ENCODE measurements around the gene C9orf78.
"Not testable (repeated sequence)": the region's sequence is repeated elsewhere in the genome, so short reads cannot be mapped to it uniquely, and the experiment has no call there.

C9orf78 gene

DNA sequence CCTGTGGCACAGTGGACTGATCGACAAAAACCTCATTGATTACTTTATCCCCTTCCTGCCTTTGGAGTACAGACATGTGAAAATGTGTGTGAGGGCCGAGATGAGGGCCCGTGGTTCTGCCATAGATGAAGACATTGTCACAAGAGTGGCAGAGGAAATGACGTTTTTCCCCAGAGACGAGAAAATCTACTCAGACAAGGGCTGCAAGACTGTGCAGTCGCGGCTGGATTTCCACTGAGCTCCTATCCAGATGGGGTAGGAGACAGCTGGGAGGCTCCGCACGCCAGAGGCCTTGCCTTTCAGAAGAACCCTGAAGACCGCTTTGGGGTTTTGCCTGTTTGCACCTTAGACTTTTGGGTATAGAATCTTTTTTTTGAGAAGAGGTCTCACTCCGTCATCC lies 25.7 kb downstream of the C9orf78 start:
- no peak for DNase-seq

DNA sequence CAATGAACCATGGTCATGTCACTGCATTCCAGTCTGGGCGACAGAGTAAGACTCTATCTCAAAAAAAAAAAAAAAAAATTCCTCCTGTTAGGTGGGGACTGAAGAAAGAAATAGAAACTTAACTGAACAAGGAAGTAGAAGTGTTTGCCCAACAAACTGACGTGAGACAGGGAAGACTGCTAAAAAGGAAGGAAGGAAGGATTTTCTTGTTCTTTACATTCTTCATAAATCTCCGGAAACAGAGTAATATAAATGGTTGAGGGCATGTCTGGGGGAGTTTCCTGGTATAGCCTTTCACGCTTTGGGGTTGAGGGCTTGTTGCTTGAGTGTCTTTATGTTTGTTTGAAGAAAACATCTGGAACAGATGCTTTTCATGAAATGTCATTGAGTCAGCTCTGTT lies 29.0 kb downstream of the C9orf78 start:
- no peak for DNase-seq

GRCh38 chr9:129803676-129804060 lies 31.4 kb downstream of the C9orf78 start:
- no peak for DNase-seq

DNA sequence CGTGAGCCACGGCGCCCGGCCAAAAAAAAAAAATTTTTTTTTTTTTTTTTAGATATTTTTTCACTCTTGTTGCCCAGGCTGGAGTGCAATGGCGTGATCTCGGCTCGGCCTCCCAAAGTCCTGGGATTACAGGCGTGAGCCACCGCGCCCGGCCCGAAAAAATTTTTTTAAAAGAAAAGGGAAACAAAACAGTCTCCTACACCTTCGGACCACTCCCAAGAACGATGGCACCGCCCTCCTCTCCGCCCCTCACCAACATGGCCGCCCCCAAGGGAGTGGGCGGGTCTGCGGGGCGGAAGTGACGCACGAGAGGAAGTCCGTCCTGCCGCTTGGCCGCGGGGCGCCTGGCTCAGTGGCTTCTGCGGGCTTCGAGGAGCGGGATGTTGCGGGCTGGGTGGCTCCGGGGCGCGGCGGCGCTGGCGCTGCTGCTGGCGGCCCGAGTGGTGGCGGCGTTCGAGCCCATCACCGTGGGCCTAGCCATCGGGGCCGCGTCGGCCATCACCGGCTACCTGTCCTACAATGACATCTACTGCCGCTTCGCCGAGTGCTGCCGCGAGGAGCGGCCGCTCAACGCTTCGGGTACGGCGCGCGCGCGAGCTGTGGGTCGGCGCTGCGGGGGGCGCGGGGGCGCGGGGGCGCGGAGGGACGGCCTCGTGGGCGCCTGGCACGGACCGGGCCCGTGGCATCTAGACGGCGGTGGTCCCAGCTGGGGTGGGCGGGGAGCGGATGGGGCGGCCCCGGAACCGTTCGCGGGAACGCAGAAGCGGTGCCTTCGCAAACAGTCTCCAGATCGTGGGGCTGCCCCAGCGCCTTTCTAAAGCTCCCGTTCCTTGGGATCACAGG lies 32.0 kb downstream of the C9orf78 start, which contains the start of gene TOR1B:
Gene TOR1B (plus strand): TSS at position 352 of the 843 bp plus-strand sequence. CDS start 29 bp downstream, at position 381.
- peak; percentile 97 for DNase-seq

DNA sequence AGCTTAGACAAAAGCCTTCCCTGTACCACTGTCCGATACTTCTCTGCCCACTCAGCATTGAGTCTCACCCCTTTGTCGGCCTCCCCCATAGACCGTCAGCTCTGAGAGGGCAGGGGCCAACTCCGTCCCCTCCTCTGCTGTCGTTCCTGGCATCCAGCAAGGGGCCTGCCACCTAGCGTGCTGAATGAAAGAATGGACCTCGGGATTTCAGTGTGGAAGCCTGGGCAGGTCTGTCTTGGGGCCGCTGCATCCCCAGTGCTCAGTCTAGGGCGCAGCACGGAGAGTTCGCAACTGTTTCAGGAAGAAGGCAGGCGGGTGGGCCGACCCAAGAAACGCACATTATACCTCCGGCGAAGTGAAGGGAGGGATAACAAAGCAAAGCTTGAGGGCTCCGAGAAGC lies 33.6 kb downstream of the C9orf78 start:
- no peak for DNase-seq

GRCh38 chr9:129798973-129799372 lies 36.1 kb downstream of the C9orf78 start:
- no peak for DNase-seq

GRCh38 chr9:129796029-129796428 lies 39.0 kb downstream of the C9orf78 start:
- not testable (repeated sequence) for DNase-seq

GRCh38 chr9:129794549-129794948 lies 40.5 kb downstream of the C9orf78 start:
- DNase-seq: no peak

DNA sequence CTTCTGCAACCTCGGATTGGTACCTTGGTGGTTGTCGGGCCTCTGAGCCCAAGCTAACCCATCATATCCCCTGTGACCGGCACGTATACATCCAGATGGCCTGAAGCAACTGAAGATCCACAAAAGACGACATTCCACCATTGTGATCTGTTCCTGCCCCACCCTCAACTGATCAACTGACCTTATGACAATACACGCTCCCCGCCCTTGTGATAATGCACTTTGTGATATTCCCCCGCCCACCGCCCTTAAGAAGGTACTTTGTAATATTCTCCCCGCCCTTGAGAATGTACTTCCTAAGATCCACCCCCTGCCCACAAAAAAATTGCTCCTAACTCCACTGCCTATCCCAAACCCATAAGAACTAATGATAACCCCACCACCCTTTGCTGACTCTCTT lies 48.6 kb downstream of the C9orf78 start:
- DNase-seq: no peak

DNA sequence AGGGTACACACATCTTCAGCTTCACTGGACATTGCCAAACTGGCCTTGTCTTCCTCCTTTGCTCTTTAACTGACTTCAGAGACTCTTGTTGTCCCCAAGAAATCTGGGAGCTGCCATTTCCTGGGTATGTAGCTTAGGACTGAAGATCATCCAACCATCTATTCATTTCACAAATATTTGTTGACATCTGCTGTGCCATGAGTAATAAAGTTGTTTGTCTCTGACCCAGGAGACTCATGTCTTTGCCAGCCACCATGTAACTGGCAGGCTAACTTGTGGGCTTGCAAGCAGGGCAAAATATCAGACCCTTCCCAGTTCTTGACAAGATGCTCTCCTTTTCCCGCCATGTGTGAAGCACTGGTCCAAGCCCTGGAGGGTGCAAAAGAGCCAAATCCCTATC lies 49.2 kb downstream of the C9orf78 start:
- no peak for DNase-seq

DNA sequence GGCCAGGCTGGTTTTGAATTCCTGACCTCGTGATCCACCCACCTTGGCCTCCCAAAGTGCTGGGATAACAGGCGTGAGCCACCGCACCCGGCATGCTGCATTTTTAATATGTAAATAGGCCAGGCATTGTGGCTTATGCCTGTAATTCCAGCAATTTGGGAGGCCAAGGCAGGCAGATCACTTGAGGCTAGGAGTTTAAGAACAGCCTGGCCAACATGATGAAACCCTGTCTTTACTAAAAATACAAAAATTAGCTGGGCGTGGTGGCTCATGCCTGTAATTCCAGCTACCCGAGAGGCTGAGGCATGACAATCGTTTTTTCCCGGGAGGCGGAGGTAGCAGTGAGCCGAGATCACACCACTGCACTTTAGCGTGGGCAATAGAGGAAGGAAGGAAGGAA lies 50.1 kb downstream of the C9orf78 start:
- DNase-seq: not testable (repeated sequence)

DNA sequence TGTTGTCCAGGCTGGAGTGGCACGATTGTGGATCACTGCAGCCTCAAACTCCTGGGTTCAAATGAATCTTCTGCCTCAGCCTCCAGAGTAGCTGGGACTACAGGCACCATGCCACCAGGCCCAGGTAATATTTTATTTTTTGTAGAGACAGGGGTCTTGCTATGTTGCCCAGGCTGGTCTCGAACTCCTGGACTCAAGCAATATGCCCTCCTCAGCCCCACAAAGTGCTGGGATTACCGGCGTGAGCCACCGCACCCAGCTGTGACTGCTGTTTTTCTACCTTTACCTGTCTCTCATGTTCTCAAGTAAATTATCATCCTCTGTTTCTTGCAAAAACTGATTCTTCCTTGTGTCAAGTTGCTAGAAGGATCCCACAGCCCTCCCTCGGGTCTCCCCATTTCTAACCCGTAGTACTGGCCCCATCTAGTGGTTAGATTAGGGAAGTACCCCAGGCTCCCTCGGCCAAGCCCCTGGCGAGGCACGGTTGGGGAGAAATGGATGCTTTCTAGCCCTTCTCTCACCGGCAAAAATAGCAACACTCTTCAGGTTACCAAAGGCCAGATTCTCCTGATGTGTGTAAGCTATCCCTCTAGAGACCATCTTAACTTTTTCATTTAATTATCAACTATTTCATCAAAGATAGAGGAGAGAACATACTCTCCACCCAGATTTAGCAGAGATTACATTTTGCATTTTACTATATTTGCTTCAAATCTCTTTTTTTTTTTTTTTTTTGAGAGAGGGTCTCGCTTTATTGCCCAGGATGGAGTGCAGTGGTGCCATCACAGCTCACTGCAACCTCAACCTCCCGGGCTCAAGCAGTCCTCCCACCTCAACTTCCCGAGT lies 51.3 kb downstream of the C9orf78 start:
- DNase-seq: peak; percentile 78

DNA sequence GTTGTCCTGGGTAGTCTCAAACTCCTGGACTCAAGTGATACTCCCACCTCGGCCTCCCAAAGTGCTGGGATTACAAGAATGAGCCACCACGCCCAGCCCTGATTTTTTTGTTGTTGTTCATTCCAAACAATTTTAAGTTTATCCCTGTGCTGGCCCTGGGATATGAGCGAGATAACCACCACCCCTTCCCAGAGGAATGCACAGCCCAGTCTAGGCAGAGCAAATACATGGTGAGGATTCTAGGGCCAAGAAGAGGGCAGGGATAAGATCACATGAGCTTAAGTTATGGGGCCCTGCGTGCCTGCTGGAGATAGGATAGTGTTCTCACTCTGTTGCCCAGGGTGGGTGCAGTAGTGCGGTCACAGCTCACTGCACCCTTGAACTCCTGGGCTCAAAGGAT lies 53.1 kb downstream of the C9orf78 start:
- no peak for DNase-seq

DNA sequence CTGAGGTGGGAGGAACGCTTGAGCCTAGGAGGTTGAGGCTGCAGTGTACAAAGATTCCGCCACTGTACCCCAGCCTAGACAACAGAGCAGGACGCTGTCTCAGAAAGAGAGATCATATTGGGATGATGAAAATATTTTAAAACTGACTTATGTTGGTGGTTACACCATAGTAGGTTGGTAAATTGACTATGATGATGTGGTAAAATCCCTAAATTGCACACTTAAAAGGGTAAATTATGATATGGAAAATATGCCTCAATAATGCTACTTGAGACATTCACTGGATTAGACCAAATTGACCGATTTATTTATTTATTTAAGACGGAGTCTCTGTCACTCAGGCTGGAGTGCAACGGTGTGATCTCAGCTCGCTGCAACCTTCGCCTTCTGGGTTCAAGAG lies 53.9 kb downstream of the C9orf78 start:
- no peak for DNase-seq

DNA sequence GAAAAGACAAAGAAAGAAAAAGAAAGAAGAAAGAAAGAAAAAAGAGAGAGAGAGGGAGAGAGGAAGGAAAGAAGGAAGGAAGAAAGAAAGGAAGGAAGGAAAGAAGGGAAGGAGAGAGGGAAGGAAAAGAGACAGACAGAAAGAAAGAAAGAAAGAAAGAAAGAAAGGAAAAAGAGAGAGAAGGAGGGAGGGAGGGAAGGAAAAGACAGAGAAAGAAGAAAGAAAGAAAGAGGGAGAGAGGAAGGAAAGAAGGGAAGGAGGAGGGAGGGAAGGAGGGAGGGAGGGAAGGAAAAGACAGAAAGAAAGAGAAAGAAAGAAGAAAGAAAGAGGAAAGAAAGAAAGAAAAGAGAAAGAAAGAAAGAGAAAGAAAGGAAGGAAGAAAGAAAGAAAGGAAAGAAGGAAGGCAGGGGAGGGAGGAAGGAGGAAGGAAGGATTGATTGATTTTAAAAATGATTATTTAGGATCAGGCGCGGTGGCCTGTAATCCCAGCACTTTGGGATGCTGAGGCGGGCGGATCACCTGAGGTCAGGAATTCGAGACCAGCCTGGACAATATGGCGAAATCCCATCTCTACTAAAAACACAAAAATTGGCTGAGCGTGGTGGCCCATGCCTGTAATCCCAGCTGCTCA lies 55.4 kb downstream of the C9orf78 start:
- DNase-seq: no peak

DNA sequence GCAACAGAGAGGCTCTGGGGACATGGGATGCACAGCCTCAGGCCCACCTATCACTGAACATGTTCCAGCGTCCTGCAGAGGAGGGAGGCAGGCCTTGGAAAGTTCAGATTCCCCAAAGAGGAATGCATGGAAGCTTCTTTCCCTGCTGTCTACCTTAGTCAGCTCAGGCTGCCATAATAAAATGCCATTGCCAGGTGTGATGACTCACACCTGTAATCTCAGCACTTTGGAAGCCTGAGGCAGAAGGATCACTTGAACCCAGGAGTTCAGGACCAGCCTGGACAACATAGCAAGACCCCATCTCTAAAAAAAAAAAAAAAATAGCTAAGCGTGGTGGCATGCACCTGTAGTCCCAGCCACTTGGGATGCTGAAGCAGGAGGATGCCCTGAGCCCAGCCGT lies 56.6 kb downstream of the C9orf78 start:
- no peak for DNase-seq

GRCh38 chr9:129777769-129778130 lies 57.3 kb downstream of the C9orf78 start:
- DNase-seq: no peak
